ENCODE results near the gene PDE11A.

Gene PDE11A

DNA sequence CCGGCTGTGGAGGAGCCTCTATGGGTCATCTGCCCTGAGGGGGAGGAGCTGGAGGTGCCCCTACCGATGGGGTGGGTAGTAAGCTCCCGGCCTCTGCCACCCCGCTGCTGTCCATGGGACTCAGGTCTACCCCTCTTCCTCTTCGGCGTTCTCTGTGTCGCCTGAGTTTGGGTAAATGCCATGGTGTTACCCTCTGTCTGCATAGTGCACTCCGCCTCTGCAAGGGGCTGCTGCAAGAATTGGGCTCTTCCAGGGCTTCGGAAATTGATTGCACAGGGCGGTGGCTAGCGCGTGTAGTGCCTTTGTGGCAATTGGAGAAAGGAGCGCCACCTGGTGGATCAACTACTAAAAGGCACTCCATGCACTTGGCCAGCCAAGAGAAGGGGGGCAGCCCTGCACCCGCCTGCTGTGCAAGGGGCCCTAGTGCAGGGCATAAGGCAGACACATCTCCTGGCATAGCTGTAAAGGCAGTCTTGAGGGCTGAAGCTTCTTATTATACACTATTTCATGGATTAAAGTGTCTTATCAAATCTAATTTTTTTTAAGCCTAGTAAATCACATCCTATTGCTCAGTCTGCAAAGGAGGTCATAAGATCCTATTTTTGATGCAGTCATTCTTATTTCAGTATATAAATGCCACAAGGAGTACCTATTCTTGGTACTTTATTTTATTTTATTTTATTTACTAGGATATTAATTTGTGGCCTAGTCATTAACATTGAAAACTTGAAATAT lies 308.9 kb downstream of the PDE11A start:
- peak; percentile 53 for DNase-seq (ENCODE audit: low spot score)
- TF ChIP-seq, protein P1, sequence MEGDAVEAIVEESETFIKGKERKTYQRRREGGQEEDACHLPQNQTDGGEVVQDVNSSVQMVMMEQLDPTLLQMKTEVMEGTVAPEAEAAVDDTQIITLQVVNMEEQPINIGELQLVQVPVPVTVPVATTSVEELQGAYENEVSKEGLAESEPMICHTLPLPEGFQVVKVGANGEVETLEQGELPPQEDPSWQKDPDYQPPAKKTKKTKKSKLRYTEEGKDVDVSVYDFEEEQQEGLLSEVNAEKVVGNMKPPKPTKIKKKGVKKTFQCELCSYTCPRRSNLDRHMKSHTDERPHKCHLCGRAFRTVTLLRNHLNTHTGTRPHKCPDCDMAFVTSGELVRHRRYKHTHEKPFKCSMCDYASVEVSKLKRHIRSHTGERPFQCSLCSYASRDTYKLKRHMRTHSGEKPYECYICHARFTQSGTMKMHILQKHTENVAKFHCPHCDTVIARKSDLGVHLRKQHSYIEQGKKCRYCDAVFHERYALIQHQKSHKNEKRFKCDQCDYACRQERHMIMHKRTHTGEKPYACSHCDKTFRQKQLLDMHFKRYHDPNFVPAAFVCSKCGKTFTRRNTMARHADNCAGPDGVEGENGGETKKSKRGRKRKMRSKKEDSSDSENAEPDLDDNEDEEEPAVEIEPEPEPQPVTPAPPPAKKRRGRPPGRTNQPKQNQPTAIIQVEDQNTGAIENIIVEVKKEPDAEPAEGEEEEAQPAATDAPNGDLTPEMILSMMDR (IDR thresholded peaks at IDR 0.05; ENCODE audit: extremely low read depth, insufficient read depth, missing control alignments): peak; percentile 87
- in situ Hi-C loops (cut with MboI; ENCODE audit: low pct_unique_long_range_greater_than_20kb, low sequenced_read_pairs, unreplicated experiment): no loop called here

DNA sequence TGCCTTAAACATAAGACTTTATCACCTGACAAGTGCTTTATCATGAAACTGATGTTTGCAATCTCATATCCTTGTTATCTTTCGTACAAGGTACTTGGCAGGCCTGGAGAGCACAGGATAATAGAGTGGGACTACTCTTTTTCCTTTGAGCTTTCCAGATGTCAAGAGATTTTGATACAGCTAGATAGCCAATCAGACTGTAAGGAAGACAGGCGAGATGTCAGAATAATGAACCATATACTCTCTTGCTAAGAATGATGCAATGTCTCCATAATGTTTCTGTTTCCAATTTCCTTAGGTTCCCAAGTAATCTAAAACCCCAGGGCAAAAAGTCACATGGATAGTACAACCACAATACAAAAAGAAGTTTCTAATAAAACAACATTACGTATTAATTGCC lies 313.1 kb downstream of the PDE11A start:
- TF ChIP-seq, protein P1 (IDR thresholded peaks at IDR 0.05; ENCODE audit: extremely low read depth, insufficient read depth, missing control alignments): no peak
- in situ Hi-C loops (cut with MboI; ENCODE audit: low pct_unique_long_range_greater_than_20kb, low sequenced_read_pairs, unreplicated experiment): no loop called here
- no peak for DNase-seq (ENCODE audit: low spot score)

DNA sequence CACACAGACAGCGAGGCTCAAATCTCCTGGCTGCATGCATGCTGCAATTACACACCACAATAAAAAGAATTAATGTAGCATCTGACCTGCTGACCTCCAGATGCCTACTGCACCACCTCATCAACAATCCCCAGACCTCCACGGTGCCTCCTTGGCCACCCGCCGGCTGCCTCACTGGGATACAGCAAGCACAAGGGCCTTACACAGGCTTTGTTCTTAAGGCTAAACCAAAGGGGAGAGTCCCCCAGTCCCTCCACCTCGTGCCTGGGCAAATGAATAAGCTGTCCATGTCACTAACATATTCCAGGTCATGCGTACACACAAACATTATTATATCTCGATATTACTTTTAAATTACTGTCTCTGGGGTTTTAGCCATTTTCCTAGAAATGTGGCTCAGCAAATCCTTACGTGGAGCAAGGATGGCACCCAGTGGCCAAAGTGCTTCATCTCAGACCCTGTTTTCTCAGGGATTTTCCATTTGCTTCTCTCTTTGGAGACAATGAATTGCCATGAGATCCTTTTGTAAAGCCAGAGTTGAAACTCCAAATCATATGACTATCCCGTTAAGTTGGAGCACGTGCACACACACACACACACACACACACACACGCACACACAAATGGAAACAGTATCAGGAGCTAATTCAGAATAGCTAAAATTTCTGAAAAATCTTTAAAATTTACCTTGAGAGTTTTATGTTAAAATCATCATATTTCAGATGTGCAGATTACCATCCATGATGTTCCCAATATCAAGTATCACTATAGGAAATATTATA lies 313.8 kb downstream of the PDE11A start:
- TF ChIP-seq, protein P1 (IDR thresholded peaks at IDR 0.05; ENCODE audit: extremely low read depth, insufficient read depth, missing control alignments): no peak
- no peak for DNase-seq (ENCODE audit: low spot score)
- in situ Hi-C loops (cut with MboI; ENCODE audit: low pct_unique_long_range_greater_than_20kb, low sequenced_read_pairs, unreplicated experiment): no loop called here

DNA sequence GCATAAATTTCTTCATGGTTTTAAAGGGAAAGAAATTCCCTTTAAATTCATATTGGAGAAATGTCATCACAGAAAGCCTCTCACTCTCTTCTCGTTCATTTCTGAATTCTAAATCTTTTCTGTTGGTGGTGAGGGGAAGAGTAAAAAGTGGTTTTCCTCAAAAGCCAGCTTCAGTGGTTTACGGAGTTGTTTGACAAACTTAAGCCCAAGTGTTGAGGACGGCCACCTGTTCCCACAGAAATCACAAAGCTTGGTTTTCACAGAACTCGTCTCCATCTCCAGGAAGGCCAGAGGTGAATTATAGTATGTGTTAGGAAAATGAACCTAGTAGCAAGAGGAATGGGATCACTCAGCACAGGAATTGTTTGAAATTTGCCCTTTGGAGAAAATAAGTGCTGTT lies 316.2 kb downstream of the PDE11A start:
- in situ Hi-C loops (cut with MboI; ENCODE audit: low pct_unique_long_range_greater_than_20kb, low sequenced_read_pairs, unreplicated experiment): no loop called here
- DNase-seq (ENCODE audit: low spot score): no peak
- TF ChIP-seq, protein P1 (IDR thresholded peaks at IDR 0.05; ENCODE audit: extremely low read depth, insufficient read depth, missing control alignments): no peak

DNA sequence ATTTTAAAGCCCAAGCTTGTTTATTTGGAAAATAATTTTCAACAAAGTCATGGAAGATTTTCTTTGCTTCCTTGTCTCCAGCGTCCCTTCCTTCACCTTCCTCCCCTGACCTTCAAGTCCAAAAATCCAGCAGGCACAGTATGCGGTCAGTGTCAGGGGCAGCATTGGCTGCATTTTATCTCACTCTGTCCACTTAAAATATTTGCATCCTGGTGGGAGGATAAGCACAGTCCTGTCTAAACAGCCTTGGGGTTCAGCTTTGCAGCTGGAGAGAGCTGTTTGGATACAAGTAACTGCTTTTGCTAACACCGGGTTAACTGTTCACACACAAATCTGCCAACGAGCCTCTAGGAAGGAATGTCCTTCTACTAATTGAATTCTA lies 318.1 kb downstream of the PDE11A start:
- DNase-seq (ENCODE audit: low spot score): no peak
- in situ Hi-C loops (cut with MboI; ENCODE audit: low pct_unique_long_range_greater_than_20kb, low sequenced_read_pairs, unreplicated experiment): no loop called here
- TF ChIP-seq, protein P1 (IDR thresholded peaks at IDR 0.05; ENCODE audit: extremely low read depth, insufficient read depth, missing control alignments): no peak

DNA sequence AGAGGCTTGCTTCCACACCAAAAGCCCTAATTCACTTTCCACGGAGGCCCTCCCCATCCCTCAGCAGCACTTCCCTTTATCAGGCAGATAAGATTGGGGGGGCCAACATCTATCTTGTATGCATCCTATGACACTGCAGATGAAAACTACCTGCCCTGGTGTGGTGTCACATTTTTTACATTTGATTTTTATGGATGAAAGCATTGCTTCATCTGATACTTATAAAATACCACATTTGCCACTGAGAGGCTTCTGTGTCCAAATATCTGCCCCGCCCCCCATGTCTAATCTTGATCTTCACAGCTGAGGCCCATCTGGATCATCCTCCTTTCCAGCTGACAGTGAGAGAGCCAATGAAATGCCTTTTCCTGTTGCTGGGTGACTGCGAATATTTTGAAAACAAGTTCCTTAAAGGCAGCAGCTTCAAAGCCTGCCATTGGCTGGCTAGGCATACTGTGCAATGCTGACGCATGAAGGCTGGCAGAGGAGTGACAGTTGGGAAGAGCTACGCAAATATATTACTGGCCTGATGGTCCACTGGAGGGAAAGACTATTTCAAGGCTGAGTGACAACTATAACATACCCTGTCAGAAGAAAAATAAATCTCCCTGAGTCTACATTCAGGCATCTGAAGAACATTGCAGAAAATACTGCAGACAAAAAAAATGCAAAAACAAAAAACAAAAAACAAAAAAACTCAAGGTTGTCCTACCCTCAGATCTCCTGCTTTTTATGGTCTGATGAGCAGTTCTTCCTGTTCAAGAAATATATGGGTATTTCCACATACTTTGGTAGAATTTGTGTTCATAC lies 318.7 kb downstream of the PDE11A start:
- in situ Hi-C loops (cut with MboI; ENCODE audit: low pct_unique_long_range_greater_than_20kb, low sequenced_read_pairs, unreplicated experiment): no loop called here
- DNase-seq (ENCODE audit: low spot score): no peak
- TF ChIP-seq, protein P1 (IDR thresholded peaks at IDR 0.05; ENCODE audit: extremely low read depth, insufficient read depth, missing control alignments): no peak

Measured in GM13977 (cell line).